B cell (primary cell): ENCODE measurements around the gene CASP12.

Source experiments
- CTCF ChIP-seq: fragments of 200-600 bp; IDR thresholded peaks from one replicate; pipeline ENCODE4 v1.8.0; 2022; ENCODE audit warnings: antibody characterized with exemption, mild to moderate bottlenecking
- EZH2 ChIP-seq: IDR thresholded peaks from 2 replicates; pipeline ENCODE4 v1.6.1; 2012; ENCODE audit warnings: borderline replicate concordance, low read depth, mild to moderate bottlenecking, moderate library complexity, low read length; ENCODE audit not compliant: insufficient read depth, poor library complexity, severe bottlenecking

GRCh38 chr11:104853276-104853675 is 45.0 kb downstream of the CASP12 start:
- TF ChIP-seq CTCF: no peak
- no peak for TF ChIP-seq EZH2
